ENCODE measurements around the gene ZNF680. TPM values are rescaled to one million over a fixed set of nuclear protein-coding genes. Genes with fewer than 3 reads are reported as not detected.

Gene ZNF680
- total and polyA plus RNA-seq, 2 donors from 2014 or later = 7.3 to 20.7 TPM

DNA sequence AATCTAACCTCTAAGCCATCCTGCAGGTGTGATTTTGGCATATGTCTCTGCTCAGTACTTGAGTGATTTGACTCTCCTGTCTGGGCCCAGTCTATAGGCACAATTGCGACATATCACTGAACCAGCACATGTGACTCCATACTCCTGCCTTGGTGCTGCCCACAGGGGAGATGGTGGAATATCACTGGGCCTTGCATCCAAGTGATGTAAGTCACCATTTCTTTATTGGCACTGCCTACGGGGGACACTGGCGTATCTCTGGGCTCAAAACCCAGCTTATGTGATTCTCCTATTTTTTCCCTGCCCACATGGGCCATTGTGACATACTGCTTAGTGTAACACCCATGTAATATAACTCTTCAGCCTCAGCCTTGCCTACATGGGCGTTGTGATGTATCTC lies 48.1 kb upstream of the ZNF680 start:
- H3K4me1 ChIP-seq (ENCODE audit: control insufficient read depth in 2 of 3, insufficient read depth in 2 of 3, low read depth in 1 of 3, low read length in 3 of 3) = no peaks in the 10 kb centered on the region
- DNase-seq (no peak), FAIRE-seq (no peak)
- H3K36me3 ChIP-seq (ENCODE audit: control insufficient read depth in 2 of 3, insufficient read depth in 3 of 3, low read length in 3 of 3) = no peaks in the 10 kb centered on the region
- TF ChIP-seq, protein P1, sequence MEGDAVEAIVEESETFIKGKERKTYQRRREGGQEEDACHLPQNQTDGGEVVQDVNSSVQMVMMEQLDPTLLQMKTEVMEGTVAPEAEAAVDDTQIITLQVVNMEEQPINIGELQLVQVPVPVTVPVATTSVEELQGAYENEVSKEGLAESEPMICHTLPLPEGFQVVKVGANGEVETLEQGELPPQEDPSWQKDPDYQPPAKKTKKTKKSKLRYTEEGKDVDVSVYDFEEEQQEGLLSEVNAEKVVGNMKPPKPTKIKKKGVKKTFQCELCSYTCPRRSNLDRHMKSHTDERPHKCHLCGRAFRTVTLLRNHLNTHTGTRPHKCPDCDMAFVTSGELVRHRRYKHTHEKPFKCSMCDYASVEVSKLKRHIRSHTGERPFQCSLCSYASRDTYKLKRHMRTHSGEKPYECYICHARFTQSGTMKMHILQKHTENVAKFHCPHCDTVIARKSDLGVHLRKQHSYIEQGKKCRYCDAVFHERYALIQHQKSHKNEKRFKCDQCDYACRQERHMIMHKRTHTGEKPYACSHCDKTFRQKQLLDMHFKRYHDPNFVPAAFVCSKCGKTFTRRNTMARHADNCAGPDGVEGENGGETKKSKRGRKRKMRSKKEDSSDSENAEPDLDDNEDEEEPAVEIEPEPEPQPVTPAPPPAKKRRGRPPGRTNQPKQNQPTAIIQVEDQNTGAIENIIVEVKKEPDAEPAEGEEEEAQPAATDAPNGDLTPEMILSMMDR (IDR thresholded peaks at IDR 0.05; ENCODE audit: borderline replicate concordance, extremely low read depth, insufficient read depth) = no peak
- H3K27me3 ChIP-seq (ENCODE audit: control insufficient read depth, insufficient read depth, low read length) = no peaks in the 10 kb centered on the region
- intact Hi-C loops (cut with DNase I) = no loop called here
- no peak overlapping the region for H3K4me3 ChIP-seq (ENCODE audit: low read length in 3 of 3)
- H3K27ac ChIP-seq (ENCODE audit: low read depth in 2 of 2, low read length in 2 of 2) = no peak overlapping the region
- H3K9ac ChIP-seq (ENCODE audit: low read length in 3 of 3) = no peak overlapping the region
- no peaks in the 10 kb centered on the region for H3K9me3 ChIP-seq (ENCODE audit: control insufficient read depth in 2 of 3, insufficient read depth in 1 of 3, low read length in 3 of 3)

DNA sequence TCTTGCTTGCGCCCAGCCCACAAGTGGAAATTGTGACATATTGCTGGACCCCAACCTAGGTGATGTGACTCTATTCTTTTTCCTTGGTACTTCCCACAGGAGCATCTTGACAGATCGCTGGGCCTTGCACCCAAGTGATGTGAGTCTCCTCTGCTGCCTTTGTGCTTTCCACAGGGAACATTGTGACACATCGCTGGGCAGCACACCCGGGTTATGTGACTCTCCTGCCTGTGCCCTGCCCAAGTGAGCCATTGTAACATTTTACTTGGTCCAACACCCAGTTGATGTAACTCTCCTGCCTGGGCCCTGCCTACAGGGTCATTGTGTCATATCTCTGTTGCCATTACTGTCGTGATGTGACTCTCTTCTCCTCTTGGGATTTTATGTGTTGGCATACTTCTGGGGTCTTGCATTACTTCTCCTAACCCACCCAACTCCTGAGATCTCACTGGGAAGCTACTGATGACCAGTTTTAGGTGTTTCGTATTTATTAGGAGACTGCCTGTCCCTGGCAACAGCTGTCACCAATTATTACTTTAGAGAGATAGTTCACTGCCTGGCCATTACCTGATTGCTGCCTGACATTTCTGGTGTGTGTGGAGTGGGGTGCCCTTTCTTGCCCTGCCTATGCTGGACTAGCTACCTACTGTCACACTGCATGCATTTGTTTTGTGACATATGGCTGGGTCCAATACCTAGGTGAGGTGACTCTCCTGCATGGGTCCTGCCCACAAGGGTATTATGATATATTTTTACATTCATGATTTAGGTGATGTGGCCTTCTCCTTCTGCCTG lies 45.4 kb upstream of the ZNF680 start:
- intact Hi-C loops (cut with DNase I) = no loop called here
- H3K4me1 ChIP-seq (ENCODE audit: control insufficient read depth in 2 of 3, insufficient read depth in 2 of 3, low read depth in 1 of 3, low read length in 3 of 3) = no peaks in the 10 kb centered on the region
- H3K4me3 ChIP-seq (ENCODE audit: low read length in 3 of 3) = no peak overlapping the region
- no peak overlapping the region for H3K27ac ChIP-seq (ENCODE audit: low read depth in 2 of 2, low read length in 2 of 2)
- no peaks in the 10 kb centered on the region for H3K36me3 ChIP-seq (ENCODE audit: control insufficient read depth in 2 of 3, insufficient read depth in 3 of 3, low read length in 3 of 3)
- no peaks in the 10 kb centered on the region for H3K27me3 ChIP-seq (ENCODE audit: control insufficient read depth, insufficient read depth, low read length)
- TF ChIP-seq, protein P1 (IDR thresholded peaks at IDR 0.05; ENCODE audit: borderline replicate concordance, extremely low read depth, insufficient read depth) = no peak
- no peaks in the 10 kb centered on the region for H3K9me3 ChIP-seq (ENCODE audit: control insufficient read depth in 2 of 3, insufficient read depth in 1 of 3, low read length in 3 of 3)
- H3K9ac ChIP-seq (ENCODE audit: low read length in 3 of 3) = no peak overlapping the region
- FAIRE-seq (no peak), DNase-seq (no peak)

DNA sequence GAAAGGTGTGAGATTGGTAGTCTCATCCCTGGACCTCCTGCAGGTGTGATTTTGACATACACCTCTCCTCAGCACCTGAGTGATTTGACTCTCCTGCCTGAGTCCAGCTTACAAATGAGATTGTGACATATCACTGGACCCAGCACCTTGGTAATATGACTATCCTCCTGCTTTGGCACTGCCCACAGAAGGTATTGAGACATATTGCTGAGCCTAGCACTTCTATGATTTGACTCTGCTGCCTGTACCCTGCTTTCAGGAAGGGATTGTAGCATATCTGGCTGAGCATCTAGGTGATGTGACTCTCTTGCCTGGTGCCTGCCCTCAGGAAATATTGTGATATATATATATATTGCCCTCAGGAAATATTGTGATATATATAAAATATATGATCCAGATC lies 43.5 kb upstream of the ZNF680 start:
- no peaks in the 10 kb centered on the region for H3K27me3 ChIP-seq (ENCODE audit: control insufficient read depth, insufficient read depth, low read length)
- H3K4me1 ChIP-seq (ENCODE audit: control insufficient read depth in 2 of 3, insufficient read depth in 2 of 3, low read depth in 1 of 3, low read length in 3 of 3) = no peaks in the 10 kb centered on the region
- no peaks in the 10 kb centered on the region for H3K9me3 ChIP-seq (ENCODE audit: control insufficient read depth in 2 of 3, insufficient read depth in 1 of 3, low read length in 3 of 3)
- H3K36me3 ChIP-seq (ENCODE audit: control insufficient read depth in 2 of 3, insufficient read depth in 3 of 3, low read length in 3 of 3) = no peaks in the 10 kb centered on the region
- H3K4me3 ChIP-seq (ENCODE audit: low read length in 3 of 3) = no peak overlapping the region
- no peak for FAIRE-seq
- DNase-seq = no peak
- intact Hi-C loops (cut with DNase I) = no loop called here
- TF ChIP-seq, protein P1 (IDR thresholded peaks at IDR 0.05; ENCODE audit: borderline replicate concordance, extremely low read depth, insufficient read depth) = no peak
- no peak overlapping the region for H3K27ac ChIP-seq (ENCODE audit: low read depth in 2 of 2, low read length in 2 of 2)
- no peak overlapping the region for H3K9ac ChIP-seq (ENCODE audit: low read length in 3 of 3)
